Fibroblast of peridontal ligament (primary cell): Measurements from ENCODE around the gene PTPRM.

Experiments used
- DNase-seq: peaks from one replicate; pipeline ENCODE4 v3.0.0-alpha.2; 2010; ENCODE audit errors: extremely low read depth

PTPRM gene

GRCh38 chr18:8324343-8325065 lies 757.4 kb downstream of the PTPRM start:
- no peak for DNase-seq

DNA sequence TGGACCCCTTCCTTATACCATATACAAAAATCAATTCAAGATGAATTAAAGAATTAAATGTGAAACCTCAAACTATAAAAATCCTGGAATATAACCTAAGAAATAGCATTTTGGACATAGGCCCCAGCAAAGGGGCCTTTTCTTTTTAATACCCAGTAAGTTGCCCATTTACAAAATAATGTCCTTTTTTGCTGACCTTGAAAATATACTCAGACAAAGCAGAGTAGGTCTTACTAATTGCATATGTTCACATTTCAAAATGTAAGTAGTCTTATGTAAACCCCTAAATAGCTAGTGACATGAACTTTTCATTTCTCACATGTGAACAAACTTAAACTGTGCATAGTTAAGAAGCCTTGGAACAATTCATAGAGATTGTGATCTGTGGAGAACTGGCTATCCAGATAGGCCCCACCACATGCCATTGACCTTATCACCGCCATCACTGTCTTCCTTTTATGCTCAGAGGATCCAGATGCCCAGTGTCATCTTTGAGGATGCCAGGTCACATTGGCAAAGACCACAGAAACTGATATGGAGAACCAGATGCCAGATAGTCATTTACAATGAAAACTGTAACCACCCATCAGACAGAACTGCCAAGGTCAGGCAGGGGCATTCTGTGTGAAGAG lies 759.8 kb downstream of the PTPRM start:
- DNase-seq, result no peak

DNA sequence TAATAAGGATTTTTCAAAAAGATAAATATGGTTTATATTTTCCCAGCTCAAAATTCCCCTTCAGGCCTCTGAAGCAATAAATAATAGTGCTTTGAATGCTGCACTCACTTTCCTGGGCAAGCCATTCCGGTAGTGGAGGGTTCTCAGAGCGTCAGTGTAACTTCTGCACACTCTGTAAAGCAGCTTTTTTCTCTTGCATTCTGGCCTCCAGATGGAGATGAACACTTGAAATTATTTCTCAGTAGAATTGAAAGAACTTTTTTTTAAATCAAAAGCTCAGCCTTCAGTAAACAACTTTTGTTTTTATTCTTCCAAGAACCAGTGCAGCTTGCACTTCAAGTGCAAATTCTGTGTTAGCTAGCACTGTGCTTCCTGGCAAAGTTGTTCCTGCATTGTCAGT lies 761.0 kb downstream of the PTPRM start:
- peak; percentile 27 for DNase-seq

- peak; percentile 74 for DNase-seq
Measured at GRCh38 chr18:8329186-8329771, 762.2 kb downstream of the PTPRM start.

GRCh38 chr18:8330575-8330974 lies 763.5 kb downstream of the PTPRM start:
- DNase-seq, result no peak

- DNase-seq, result no peak
Measured at GRCh38 chr18:8332286-8332685, 765.2 kb downstream of the PTPRM start.

GRCh38 chr18:8333961-8334360 lies 766.8 kb downstream of the PTPRM start:
- no peak for DNase-seq

GRCh38 chr18:8337211-8337610 lies 770.1 kb downstream of the PTPRM start:
- DNase-seq, result no peak

DNA sequence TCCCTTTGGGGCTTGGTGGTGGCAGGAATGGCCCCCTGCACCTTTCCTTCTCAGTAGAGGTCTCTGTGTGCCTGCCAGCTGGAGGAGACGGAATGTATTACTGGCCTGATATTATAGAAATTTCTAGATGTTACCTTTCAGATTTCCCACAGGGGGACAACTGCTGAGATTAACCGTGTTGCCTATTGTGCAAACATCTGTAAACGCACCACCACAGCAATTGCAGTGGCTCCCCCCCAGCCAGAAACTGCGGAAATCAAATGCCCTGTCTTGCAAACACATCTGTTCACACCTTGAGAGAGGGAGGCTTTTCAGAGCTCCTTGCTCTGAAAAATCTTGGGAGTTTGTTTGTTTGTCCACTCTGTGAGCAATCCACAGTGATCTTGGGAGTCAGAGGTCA lies 772.1 kb downstream of the PTPRM start:
- DNase-seq, result no peak

- DNase-seq, result no peak
Measured at GRCh38 chr18:8339952-8340351, 772.8 kb downstream of the PTPRM start.

GRCh38 chr18:8341481-8342230 lies 774.5 kb downstream of the PTPRM start:
- peak; percentile 59 for DNase-seq

DNA sequence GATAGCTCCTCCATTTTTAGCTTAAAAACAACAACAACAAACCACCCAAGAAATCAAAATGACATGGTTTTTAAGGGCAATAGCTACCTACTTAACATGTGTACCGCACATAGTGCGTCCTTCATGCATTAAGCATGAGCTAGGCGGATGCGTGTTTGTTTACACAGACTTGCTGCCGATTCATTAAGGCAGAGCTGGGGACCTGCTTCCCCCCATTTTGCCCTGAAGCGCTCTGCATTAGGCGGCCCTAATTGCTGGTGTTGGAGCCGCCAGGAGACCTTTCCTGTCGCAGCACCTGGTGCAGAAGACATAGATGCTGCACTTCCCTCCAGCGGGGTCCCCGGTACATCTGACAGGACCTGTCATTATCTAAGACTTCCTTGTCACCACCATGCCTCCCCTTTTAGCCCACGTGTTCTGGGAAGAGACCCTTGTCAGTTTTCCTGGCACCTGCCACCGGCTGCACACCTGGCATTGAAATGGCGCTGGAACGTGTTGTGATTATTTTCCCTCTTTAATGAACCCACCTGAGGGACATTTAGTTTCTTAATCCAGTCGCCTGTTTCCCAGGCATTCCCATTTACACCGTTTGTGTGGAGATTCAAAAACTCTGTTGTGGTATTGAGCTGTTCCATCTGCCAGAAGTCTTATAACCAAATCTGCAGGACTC lies 781.1 kb downstream of the PTPRM start:
- no peak for DNase-seq

GRCh38 chr18:8349608-8350323 lies 782.6 kb downstream of the PTPRM start:
- no peak for DNase-seq

- DNase-seq, result no peak
Measured at GRCh38 chr18:8350628-8351027, 783.5 kb downstream of the PTPRM start.

- peak; percentile 36 for DNase-seq
Measured at GRCh38 chr18:8351161-8351560, 784.0 kb downstream of the PTPRM start.

GRCh38 chr18:8354304-8354703 lies 787.2 kb downstream of the PTPRM start:
- DNase-seq, result no peak

GRCh38 chr18:8356001-8356400 lies 788.9 kb downstream of the PTPRM start:
- DNase-seq, result no peak

GRCh38 chr18:8357320-8357719 lies 790.2 kb downstream of the PTPRM start:
- DNase-seq, result no peak

GRCh38 chr18:8358033-8358765 lies 791.1 kb downstream of the PTPRM start:
- DNase-seq, result no peak

DNA sequence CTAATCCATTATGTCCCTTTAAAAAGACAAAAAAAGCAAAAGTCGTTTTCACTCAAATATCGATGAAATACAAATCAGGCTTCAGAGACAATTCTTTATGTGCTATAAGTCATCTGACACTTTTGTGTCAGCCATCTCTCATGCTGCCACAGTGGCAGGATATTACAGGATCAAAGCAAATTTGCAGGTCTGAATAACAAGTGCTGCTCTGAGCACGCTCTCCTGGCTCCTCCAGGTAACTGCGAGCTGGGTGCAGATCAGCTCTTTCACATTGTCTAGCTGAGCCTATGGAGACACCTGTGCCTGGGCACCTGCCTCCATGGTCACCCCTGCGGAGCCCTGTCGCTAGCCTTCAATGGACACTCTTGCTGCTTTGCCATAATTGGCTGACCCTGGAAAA lies 792.0 kb downstream of the PTPRM start:
- no peak for DNase-seq

- no peak for DNase-seq
Measured at GRCh38 chr18:8359481-8359880, 792.4 kb downstream of the PTPRM start.
